HEK293T (cell line): ENCODE data around the gene LIMD2.

Source experiments
- CTCF ChIA-PET: fragments of 350-600 bp; formaldehyde crosslinking; extraction: SDS; loops from one replicate; lab custom pipeline; 2021; ENCODE audit warnings: antibody characterized with exemption, inconsistent platforms; lab: Yijun Ruan, JAX
- POLR2A ChIA-PET: fragments of 350-600 bp; formaldehyde crosslinking; extraction: SDS; loops from one replicate; lab custom pipeline; 2020; ENCODE audit warnings: antibody characterized with exemption, inconsistent platforms; lab: Yijun Ruan, JAX
- DNase-seq: peaks from one replicate; pipeline ENCODE4 v3.0.0; 2012; ENCODE audit warnings: mixed read lengths; ENCODE audit errors: extremely low spot score
- ARNT ChIP-seq: fragments of 450-650 bp; IDR thresholded peaks from 2 replicates; pipeline ENCODE4 v1.6.1; 2017; ENCODE audit warnings: mild to moderate bottlenecking
- BHLHE40 ChIP-seq: fragments of 450-650 bp; IDR thresholded peaks from 2 replicates; pipeline ENCODE4 v1.6.1; 2016; ENCODE audit warnings: mild to moderate bottlenecking, moderate library complexity, borderline replicate concordance
- CTBP1 ChIP-seq: fragments of 450-650 bp; IDR thresholded peaks from 2 replicates; pipeline ENCODE4 v1.6.1; 2016; ENCODE audit warnings: borderline replicate concordance
- ELF4 ChIP-seq: fragments of 450-650 bp; IDR thresholded peaks from 2 replicates; pipeline ENCODE4 v1.6.1; 2017; ENCODE audit warnings: antibody characterized with exemption
- FOXA1 ChIP-seq: fragments of 450-650 bp; IDR thresholded peaks from 2 replicates; pipeline ENCODE4 v1.6.1; 2016; ENCODE audit warnings: mild to moderate bottlenecking
- FOXK2 ChIP-seq: fragments of 450-650 bp; IDR thresholded peaks from 2 replicates; pipeline ENCODE4 v1.6.1; 2016; ENCODE audit warnings: mild to moderate bottlenecking
- FOXM1 ChIP-seq: fragments of 450-650 bp; IDR thresholded peaks from 2 replicates; pipeline ENCODE4 v1.6.1; 2017; ENCODE audit warnings: mild to moderate bottlenecking, borderline replicate concordance
- HDGF ChIP-seq: fragments of 450-650 bp; IDR thresholded peaks from 2 replicates; pipeline ENCODE4 v1.6.1; 2017; ENCODE audit warnings: antibody characterized with exemption, borderline replicate concordance
- L3MBTL2 ChIP-seq: fragments of 450-650 bp; conservative IDR thresholded peaks from 2 replicates; pipeline ENCODE4 v1.6.1; 2016; ENCODE audit warnings: mild to moderate bottlenecking
- LEF1 ChIP-seq: fragments of 450-650 bp; IDR thresholded peaks from 2 replicates; pipeline ENCODE4 v1.6.1; 2017; ENCODE audit warnings: mild to moderate bottlenecking, borderline replicate concordance
- NFRKB ChIP-seq: fragments of 450-650 bp; IDR thresholded peaks from 2 replicates; pipeline ENCODE4 v1.6.1; 2016; ENCODE audit warnings: mild to moderate bottlenecking, moderate library complexity
- PKNOX1 ChIP-seq: fragments of 450-650 bp; IDR thresholded peaks from 2 replicates; pipeline ENCODE4 v1.6.1; 2016
- SP1 ChIP-seq: fragments of 450-650 bp; IDR thresholded peaks from 2 replicates; pipeline ENCODE4 v1.6.1; 2017
- SUZ12 ChIP-seq: fragments of 450-650 bp; IDR thresholded peaks from 2 replicates; pipeline ENCODE4 v1.6.1; 2016; ENCODE audit warnings: mild to moderate bottlenecking
- TARDBP ChIP-seq: fragments of 450-650 bp; IDR thresholded peaks from 2 replicates; pipeline ENCODE4 v1.6.1; 2016
- ZNF384 ChIP-seq: fragments of 450-650 bp; IDR thresholded peaks from 2 replicates; pipeline ENCODE4 v1.6.1; 2016

Gene LIMD2

DNA sequence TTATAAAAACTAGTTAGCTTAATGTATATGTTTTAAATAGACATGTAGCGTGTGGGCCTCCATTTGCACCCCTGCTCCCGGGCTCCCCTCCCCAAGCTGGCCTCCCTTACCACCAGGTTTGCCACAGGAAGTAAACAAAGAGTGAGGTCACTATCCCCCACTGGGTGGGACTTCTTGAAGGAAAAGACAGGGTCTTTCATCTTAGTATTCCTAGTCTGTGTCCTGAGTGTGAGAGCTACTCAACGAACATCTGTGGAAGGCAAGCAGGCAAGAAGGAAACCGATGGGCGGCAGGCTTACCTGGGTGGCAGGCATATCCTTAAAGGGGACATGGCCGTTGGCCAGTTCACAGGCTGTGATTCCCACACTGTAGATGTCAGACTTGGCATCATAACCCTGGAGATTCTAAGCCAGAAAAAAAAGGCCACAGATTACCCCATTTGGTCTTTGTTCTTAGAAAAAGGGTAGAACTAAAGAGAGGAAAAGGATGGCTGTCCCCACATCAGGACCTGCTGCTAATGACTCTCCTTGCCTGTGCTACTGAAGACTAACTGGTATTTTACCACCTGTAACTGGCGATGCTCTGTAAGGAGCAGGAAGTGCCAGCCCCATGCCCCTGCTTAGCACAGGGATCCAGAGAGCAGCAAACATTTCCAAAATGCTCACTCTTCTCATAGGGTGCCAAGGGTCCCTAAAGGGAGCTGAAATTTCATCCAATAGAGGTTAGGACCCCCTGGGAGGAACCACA lies 6.6 kb upstream of the LIMD2 start:
- CTCF ChIA-PET, result interaction anchor here (0.8 kb wide), 1 partner anchor 135 kb away, joined by 4 read pairs; no protein-coding TSS in a partner anchor
- TF ChIP-seq PKNOX1 (no peak), LEF1 (no peak), SP1 (no peak), CTBP1 (no peak), SUZ12 (no peak), NFRKB (no peak), HDGF (no peak), ELF4 (no peak), ZNF384 (no peak), ARNT (no peak), BHLHE40 (no peak), FOXK2 (no peak), TARDBP (no peak), FOXM1 (no peak), FOXA1 (no peak), L3MBTL2 (no peak)
- DNase-seq, result no peak
- POLR2A ChIA-PET, result interaction anchor here (0.9 kb wide), 1 partner anchor 8 kb away, joined by 4 read pairs; no protein-coding TSS in a partner anchor

GRCh38 chr17:63705657-63706056 lies 5.7 kb upstream of the LIMD2 start:
- no peak for TF ChIP-seq FOXA1
- no peak for TF ChIP-seq FOXK2
- TF ChIP-seq ELF4, result no peak
- no peak for TF ChIP-seq L3MBTL2
- TF ChIP-seq CTBP1, result no peak
- no peak for TF ChIP-seq NFRKB
- no peak for TF ChIP-seq TARDBP
- TF ChIP-seq PKNOX1, result no peak
- no peak for TF ChIP-seq FOXM1
- no peak for TF ChIP-seq SP1
- no peak for DNase-seq
- ChIA-PET POLR2A (interaction anchor here (0.9 kb wide), 1 partner anchor 9 kb away, joined by 4 read pairs; no protein-coding TSS in a partner anchor), CTCF (interaction anchor here (0.8 kb wide), 1 partner anchor 136 kb away, joined by 4 read pairs; no protein-coding TSS in a partner anchor)

DNA sequence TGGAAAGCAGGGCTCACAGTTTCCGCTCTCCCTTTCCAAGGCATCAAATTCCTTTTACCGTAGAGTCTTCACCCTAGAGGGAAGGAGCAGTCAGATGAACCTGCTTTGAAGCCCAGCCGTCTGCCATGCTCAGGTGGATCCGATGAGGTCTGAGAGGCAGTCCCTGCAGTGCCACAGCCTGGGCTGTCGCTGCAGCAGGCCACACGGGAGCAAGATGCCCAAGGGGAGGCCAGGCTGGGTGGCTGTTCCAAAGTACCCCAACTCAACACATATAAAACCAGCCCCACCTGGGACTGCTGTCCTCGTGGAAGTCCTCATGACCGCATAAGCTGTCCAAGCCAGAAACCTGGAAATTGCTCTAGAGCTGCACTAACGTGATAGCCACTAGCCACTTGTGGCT lies 4.9 kb upstream of the LIMD2 start:
- CTCF ChIA-PET, result interaction anchor here (0.6 kb wide), 1 partner anchor 10 kb away, joined by 3 read pairs; no protein-coding TSS in a partner anchor
- POLR2A ChIA-PET, result no interaction called here
- TF ChIP-seq FOXM1, result no peak
- no peak for TF ChIP-seq L3MBTL2
- TF ChIP-seq ARNT, result no peak
- TF ChIP-seq LEF1, result no peak
- TF ChIP-seq FOXA1, result no peak
- TF ChIP-seq PKNOX1, result no peak
- no peak for TF ChIP-seq HDGF
- TF ChIP-seq SP1, result no peak
- no peak for TF ChIP-seq TARDBP
- DNase-seq, result no peak

- TF ChIP-seq ARNT, result no peak
- TF ChIP-seq CTBP1, result no peak
- TF ChIP-seq PKNOX1, result no peak
- TF ChIP-seq FOXM1, result no peak
- TF ChIP-seq SUZ12, result no peak
- TF ChIP-seq HDGF, result no peak
- TF ChIP-seq NFRKB, result no peak
- no peak for TF ChIP-seq L3MBTL2
- TF ChIP-seq SP1, result no peak
- no peak for TF ChIP-seq ELF4
- TF ChIP-seq ZNF384, result no peak
- no peak for TF ChIP-seq FOXA1
- no peak for TF ChIP-seq LEF1
- no peak for TF ChIP-seq TARDBP
- ChIA-PET POLR2A (interaction anchor here (1.2 to 1.3 kb wide), 2 partner anchors 70 to 82 kb away, joined by 3 read pairs; partner anchors contain the start of genes CCDC47, DDX42 and MAP3K3), CTCF (no interaction called here)
- DNase-seq, result no peak
Measured at GRCh38 chr17:63704259-63704576, 4.3 kb upstream of the LIMD2 start.

DNA sequence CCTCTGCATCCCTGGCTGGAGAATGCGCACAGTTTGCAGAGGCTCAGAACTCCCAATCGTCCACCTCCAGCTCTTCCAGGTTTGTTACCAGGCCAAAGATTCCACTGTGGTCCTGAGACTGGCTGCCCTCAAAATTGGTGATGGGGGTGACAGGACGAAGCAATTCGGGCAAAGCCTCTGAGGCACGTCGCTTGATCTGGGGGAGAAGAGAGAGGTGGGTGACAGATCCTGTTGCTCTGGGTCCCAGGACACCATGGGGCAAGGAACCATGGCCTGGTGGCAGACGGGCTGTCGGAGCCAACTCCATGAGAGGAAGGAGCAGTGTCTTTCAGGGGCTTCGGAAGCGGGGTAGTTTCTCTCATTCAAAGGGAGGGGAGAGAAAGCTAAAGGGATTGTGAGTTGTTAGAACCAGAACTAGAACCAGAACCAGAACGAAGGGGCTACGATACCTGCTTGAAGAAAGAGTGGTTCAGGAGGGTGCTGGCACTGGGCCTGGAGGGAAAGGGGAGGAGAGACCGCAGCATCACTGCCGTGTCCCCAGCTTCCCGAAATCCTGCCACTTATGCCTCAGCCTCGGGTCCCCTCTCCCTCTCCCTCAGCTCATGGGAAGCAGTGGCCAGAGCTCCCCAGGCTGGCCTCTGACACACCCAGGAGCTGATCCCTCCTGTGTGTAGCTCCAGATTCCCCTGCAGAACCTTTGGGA lies 3.8 kb upstream of the LIMD2 start:
- CTCF ChIA-PET, result no interaction called here
- no peak for DNase-seq
- POLR2A ChIA-PET, result interaction anchor here (1.2 to 1.4 kb wide), 3 partner anchors 37 to 82 kb away, joined by 3 to 4 read pairs (median 3); partner anchors contain the start of genes CCDC47, DDX42 and MAP3K3
- TF ChIP-seq L3MBTL2 (no peak), TARDBP (no peak), PKNOX1 (no peak), ELF4 (no peak), SP1 (no peak), HDGF (no peak), ZNF384 (no peak), FOXM1 (no peak), BHLHE40 (no peak), SUZ12 (no peak), FOXA1 (no peak), LEF1 (no peak), NFRKB (no peak), ARNT (no peak), FOXK2 (no peak)
